Muscle of leg (tissue), 11 donors: ENCODE data around the gene LARGE1. TPM values are rescaled to one million over a fixed set of nuclear protein-coding genes. Genes with fewer than 3 reads are reported as not detected.
A peak's percentile ranks its signal among the peaks of the same experiment; 100 is the strongest.

Experiments used
- DNase-seq: peaks from one replicate; pipeline ENCODE4 v3.0.0; 2013
- H3K27ac ChIP-seq: one replicate; pipeline ENCODE4 v1.5.1; 2013; ENCODE audit warnings: mild to moderate bottlenecking, low read length, control low read depth
- H3K27me3 ChIP-seq: one replicate; pipeline ENCODE4 v1.6.1; 2013; ENCODE audit warnings: low read length; ENCODE audit not compliant: control insufficient read depth, insufficient read depth
- H3K36me3 ChIP-seq: one replicate; pipeline ENCODE4 v1.6.1; 2013; ENCODE audit warnings: low read length; ENCODE audit not compliant: control insufficient read depth, insufficient read depth
- H3K4me1 ChIP-seq: one replicate; pipeline ENCODE4 v1.6.1; 2013; ENCODE audit warnings: low read length; ENCODE audit not compliant: control insufficient read depth, insufficient read depth
- H3K4me3 ChIP-seq: one replicate; pipeline ENCODE4 v1.5.1; 2013; ENCODE audit warnings: low read length, control low read depth
- H3K9me3 ChIP-seq: replicated peaks from 2 replicates; pipeline ENCODE4 v1.6.1; 2013; ENCODE audit warnings: low read depth, low read length; ENCODE audit not compliant: control insufficient read depth
- WGBS: methylation state at CpG from one replicate; pipeline ENCODE4 v1.1.5; 2013; ENCODE audit warnings: missing lambda C conversion rate; ENCODE audit not compliant: insufficient coverage; 5-methylcytosine and 5-hydroxymethylcytosine counted together
- polyA plus RNA-seq, 8 donors: library from polyadenylated mRNA; unstranded; fragments of 120-200 nt; gene quantifications; one replicate each; pipeline versions ENCODE4 v1.2.1 to v1.2.3, GENCODE V29; 2013; ENCODE audit warnings: inconsistent platforms in 1 of 8, low replicate concordance in 1 of 8; ENCODE audit not compliant: insufficient read length in 8 of 8, insufficient read depth in 1 of 8
- total RNA-seq: library from RNA; stranded (reverse); fragments of 120-200 nt; gene quantifications from one replicate; pipeline ENCODE4 v1.2.4, GENCODE V29; 2013

LARGE1 gene
- total and polyA plus RNA-seq, 9 donors: 7.7 to 14.6 (median 10.4) TPM

- H3K27me3 ChIP-seq: no peaks in the 10 kb centered on the region
- H3K36me3 ChIP-seq: no peaks in the 10 kb centered on the region
- no peaks in the 10 kb centered on the region for H3K9me3 ChIP-seq
- DNase-seq: no peak
- H3K27ac ChIP-seq: no peak overlapping the region
- no peak overlapping the region for H3K4me3 ChIP-seq
- WGBS: no CpG with 5 or more reads among the region's 5 CpGs
- H3K4me1 ChIP-seq: no peaks in the 10 kb centered on the region
Measured at GRCh38 chr22:33555814-33556522, 364.3 kb downstream of the LARGE1 start.

DNA sequence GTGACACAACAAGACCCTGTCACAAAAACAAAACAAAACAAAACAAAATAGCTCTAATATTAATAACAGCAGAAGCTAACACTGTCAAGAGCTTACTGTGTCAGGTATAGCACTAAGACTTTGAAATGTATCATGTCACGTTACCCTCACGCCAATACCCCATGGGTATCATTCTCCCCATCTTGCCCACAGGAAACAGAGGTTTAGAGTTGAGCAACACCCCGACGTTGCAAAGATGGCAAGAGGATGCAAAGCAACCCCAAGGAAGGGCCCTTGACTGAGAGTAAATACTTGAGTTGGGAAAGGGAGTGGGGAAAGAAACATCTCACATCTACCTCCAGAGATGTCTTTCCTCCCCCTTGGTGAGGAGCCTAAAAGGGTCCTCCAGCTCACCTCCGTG lies 366.8 kb downstream of the LARGE1 start:
- Histone ChIP-seq H3K36me3 (no peaks in the 10 kb centered on the region), H3K9me3 (no peaks in the 10 kb centered on the region), H3K27ac (no peak overlapping the region), H3K27me3 (no peaks in the 10 kb centered on the region), H3K4me1 (no peaks in the 10 kb centered on the region), H3K4me3 (no peak overlapping the region)
- DNase-seq: no peak
- no CpG with 5 or more reads among the region's 5 CpGs for WGBS

DNA sequence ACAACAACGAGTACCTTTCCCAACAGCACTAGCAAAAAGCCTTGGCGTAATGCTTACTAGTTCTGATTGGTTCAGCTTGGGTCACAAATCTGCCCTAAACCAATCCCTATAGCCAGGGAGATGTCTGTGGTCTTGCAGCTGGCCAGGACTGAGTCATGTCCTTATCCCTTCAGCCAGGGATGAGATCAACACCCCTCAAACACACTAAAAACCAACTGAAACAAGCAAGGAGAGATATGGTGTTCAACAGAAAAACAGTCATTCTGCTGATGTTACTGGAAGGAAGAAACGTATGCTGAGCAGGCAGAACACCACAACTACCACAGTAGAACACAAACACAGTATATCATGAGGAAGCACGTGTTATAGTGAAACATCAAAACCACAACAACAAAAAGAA lies 375.6 kb downstream of the LARGE1 start:
- no peak for DNase-seq
- Histone ChIP-seq H3K27ac (no peak overlapping the region), H3K4me1 (peaks cover 9% of the 10 kb centered on the region), H3K4me3 (no peak overlapping the region), H3K36me3 (no peaks in the 10 kb centered on the region), H3K9me3 (no peaks in the 10 kb centered on the region), H3K27me3 (no peaks in the 10 kb centered on the region)
- 100% methylated on average over 1 of the region's 4 CpGs for WGBS

GRCh38 chr22:33542722-33543121 lies 377.6 kb downstream of the LARGE1 start:
- peaks cover 10% of the 10 kb centered on the region for H3K4me1 ChIP-seq
- no CpG with 5 or more reads among the region's 4 CpGs for WGBS
- no peaks in the 10 kb centered on the region for H3K36me3 ChIP-seq
- H3K4me3 ChIP-seq: no peak overlapping the region
- no peak for DNase-seq
- H3K27me3 ChIP-seq: no peaks in the 10 kb centered on the region
- H3K27ac ChIP-seq: no peak overlapping the region
- no peaks in the 10 kb centered on the region for H3K9me3 ChIP-seq

- Histone ChIP-seq H3K27ac (no peak overlapping the region), H3K9me3 (no peaks in the 10 kb centered on the region), H3K4me3 (no peak overlapping the region), H3K4me1 (peaks cover 10% of the 10 kb centered on the region), H3K27me3 (no peaks in the 10 kb centered on the region), H3K36me3 (no peaks in the 10 kb centered on the region)
- 43% methylated on average over 1 of the region's 3 CpGs for WGBS
- peak; percentile 32 for DNase-seq
Measured at GRCh38 chr22:33542153-33542552, 378.1 kb downstream of the LARGE1 start.

- WGBS: 80% methylated on average over 3 of the region's 8 CpGs
- H3K4me1 ChIP-seq: peaks cover 13% of the 10 kb centered on the region
Measured at GRCh38 chr22:33539902-33540751, 380.1 kb downstream of the LARGE1 start.

GRCh38 chr22:33539202-33539901 lies 380.9 kb downstream of the LARGE1 start:
- peaks cover 13% of the 10 kb centered on the region for H3K4me1 ChIP-seq
- no peak for DNase-seq
- H3K4me3 ChIP-seq: no peak overlapping the region
- H3K36me3 ChIP-seq: no peaks in the 10 kb centered on the region
- no peaks in the 10 kb centered on the region for H3K27me3 ChIP-seq
- no CpG with 5 or more reads among the region's 5 CpGs for WGBS
- H3K27ac ChIP-seq: no peak overlapping the region
- H3K9me3 ChIP-seq: no peaks in the 10 kb centered on the region

More at GRCh38 chr22:33539902-33540751, 380.1 kb downstream of the LARGE1 start:
- Histone ChIP-seq H3K9me3 (no peaks in the 10 kb centered on the region), H3K36me3 (no peaks in the 10 kb centered on the region), H3K4me3 (no peak overlapping the region), H3K27me3 (no peaks in the 10 kb centered on the region), H3K27ac (no peak overlapping the region)
- DNase-seq: peak; percentile 36

DNA sequence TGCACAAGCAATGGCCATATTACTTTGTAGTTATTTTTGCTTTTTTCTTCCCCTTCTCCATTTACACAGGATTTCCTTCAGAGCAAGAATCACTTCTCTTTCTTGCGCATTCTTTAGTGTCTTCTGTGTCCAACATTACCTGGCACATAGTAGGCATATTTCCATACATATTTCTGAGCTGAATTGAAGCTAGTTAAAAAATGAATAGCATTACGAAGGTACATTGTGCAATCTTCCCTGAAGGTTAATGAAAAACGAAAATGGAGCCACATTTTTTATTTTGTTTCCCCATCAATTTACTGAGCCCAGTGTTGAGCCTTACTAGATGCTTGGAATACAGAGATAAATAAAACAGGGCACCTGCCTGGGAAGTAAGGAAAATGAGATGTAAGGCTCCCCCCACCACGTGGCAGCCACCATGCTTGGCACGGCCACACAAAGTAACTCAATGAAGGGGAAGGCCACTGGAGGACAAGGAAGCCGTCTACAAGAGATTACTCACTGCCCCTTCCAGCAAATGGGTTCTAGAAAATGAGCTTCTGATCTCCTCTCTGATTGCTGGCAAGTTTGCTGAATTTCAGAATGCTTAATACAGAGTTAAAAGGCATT lies 381.9 kb downstream of the LARGE1 start:
- Histone ChIP-seq H3K9me3 (no peaks in the 10 kb centered on the region), H3K27ac (no peak overlapping the region), H3K4me1 (peaks cover 13% of the 10 kb centered on the region), H3K27me3 (no peaks in the 10 kb centered on the region), H3K36me3 (no peaks in the 10 kb centered on the region), H3K4me3 (no peak overlapping the region)
- WGBS: 80% methylated on average over 2 of the region's 6 CpGs
- DNase-seq: no peak

GRCh38 chr22:33537059-33537458 lies 383.2 kb downstream of the LARGE1 start:
- Histone ChIP-seq H3K4me1 (peaks cover 13% of the 10 kb centered on the region), H3K27me3 (no peaks in the 10 kb centered on the region), H3K9me3 (no peaks in the 10 kb centered on the region), H3K27ac (no peak overlapping the region), H3K36me3 (no peaks in the 10 kb centered on the region), H3K4me3 (no peak overlapping the region)
- DNase-seq: no peak
- 49% methylated on average over 3 of the region's 9 CpGs for WGBS
